ENCODE results near the gene CHST12. TPM values are rescaled to one million over a fixed set of nuclear protein-coding genes. Genes with fewer than 3 reads are reported as not detected.

The CHST12 gene
- total RNA-seq, 2 experiments from 2014 or later, result 3.9 to 43.4 TPM

DNA sequence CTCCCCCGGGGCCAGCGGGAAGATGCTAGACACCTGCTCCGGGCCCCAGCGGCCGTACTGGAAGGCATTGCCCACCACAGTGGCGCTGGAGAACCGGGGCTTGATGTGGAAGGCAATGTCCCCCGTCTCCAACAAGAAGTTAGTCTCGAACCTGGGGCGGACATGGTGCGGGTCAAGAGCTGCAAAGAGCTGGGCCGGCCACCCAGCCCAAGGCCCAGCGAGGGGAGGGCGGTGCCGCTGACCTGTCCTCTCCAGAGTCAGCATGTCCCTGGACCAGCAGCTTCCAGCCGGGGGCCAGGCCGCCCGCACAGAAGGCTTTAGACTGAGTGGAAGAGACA lies 72.2 kb downstream of the CHST12 start:
- H3K9me3 ChIP-seq (ENCODE audit: low read length), result no peaks in the 10 kb centered on the region
- H3K9me2 ChIP-seq (ENCODE audit: insufficient read depth, low read length), result no peaks in the 10 kb centered on the region
- no peak overlapping the region for H3K27ac ChIP-seq (ENCODE audit: low read depth, low read length, poor library complexity, severe bottlenecking)
- H3K4me2 ChIP-seq (ENCODE audit: low read length), result no peak overlapping the region
- intact Hi-C loops (cut with micrococcal nuclease; ENCODE audit: unreplicated experiment), result no loop called here
- no peak overlapping the region for H2AFZ ChIP-seq (ENCODE audit: low read length)
- no peaks in the 10 kb centered on the region; the same call in 1 of the 2 replicates for H4K20me1 ChIP-seq (ENCODE audit: insufficient read depth, low read length)
- no peak for DNase-seq (ENCODE audit: low spot score)
- BruUV-seq (replicated peaks), result no TSS peak
- ChIA-PET POLR2A (no interaction called here), CTCF (ENCODE audit: unreplicated experiment) (no interaction called here)
- H3K4me3 ChIP-seq (ENCODE audit: low read depth, low read length, poor library complexity, severe bottlenecking), result no peak overlapping the region
- TF ChIP-seq EZH2phosphoT487 (IDR thresholded peaks at IDR 0.05; ENCODE audit: borderline replicate concordance, low read depth, low read length), result no peak
- TF ChIP-seq, protein P1, sequence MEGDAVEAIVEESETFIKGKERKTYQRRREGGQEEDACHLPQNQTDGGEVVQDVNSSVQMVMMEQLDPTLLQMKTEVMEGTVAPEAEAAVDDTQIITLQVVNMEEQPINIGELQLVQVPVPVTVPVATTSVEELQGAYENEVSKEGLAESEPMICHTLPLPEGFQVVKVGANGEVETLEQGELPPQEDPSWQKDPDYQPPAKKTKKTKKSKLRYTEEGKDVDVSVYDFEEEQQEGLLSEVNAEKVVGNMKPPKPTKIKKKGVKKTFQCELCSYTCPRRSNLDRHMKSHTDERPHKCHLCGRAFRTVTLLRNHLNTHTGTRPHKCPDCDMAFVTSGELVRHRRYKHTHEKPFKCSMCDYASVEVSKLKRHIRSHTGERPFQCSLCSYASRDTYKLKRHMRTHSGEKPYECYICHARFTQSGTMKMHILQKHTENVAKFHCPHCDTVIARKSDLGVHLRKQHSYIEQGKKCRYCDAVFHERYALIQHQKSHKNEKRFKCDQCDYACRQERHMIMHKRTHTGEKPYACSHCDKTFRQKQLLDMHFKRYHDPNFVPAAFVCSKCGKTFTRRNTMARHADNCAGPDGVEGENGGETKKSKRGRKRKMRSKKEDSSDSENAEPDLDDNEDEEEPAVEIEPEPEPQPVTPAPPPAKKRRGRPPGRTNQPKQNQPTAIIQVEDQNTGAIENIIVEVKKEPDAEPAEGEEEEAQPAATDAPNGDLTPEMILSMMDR (conservative IDR thresholded peaks at IDR 0.05; ENCODE audit: low read length), result no peak
- no peaks in the 10 kb centered on the region for H3K79me2 ChIP-seq (ENCODE audit: insufficient read depth, low read depth, low read length)
- no peaks in the 10 kb centered on the region for H3K36me3 ChIP-seq (ENCODE audit: insufficient read depth, low read length)
- no peaks in the 10 kb centered on the region for H3K4me1 ChIP-seq (ENCODE audit: insufficient read depth, low read length, poor library complexity, severe bottlenecking)

DNA sequence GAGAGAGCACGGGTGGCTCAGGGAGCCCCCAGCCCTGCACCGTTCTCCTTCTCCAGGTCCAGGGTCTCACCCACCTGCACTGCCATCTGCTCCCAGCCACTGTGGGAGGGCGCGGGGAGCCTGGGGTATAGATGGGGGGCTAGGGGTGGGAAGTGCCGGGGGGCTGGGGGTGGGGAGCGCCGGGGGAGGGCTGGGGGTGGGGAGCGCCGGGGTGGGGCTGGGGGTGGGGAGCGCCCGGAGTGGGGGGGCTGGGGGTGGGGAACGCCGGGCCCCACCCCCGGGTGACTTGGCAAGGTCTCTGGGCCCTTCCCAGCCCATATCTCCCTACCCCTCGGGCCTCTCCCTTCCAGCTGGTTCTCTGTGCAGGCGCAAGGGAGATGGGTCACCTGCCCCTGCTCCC lies 72.9 kb downstream of the CHST12 start, which contains the start of gene GRIFIN:
GRIFIN (minus strand) TSS at position 101 of the 400 bp plus-strand sequence; CDS start at position 86, 15 bp downstream.
- Histone ChIP-seq H3K27ac (ENCODE audit: low read depth, low read length, poor library complexity, severe bottlenecking) (no peak within 1 kb of the TSS), H4K20me1 (ENCODE audit: insufficient read depth, low read length) (no peaks in the 10 kb centered on the region; the same call in 1 of the 2 replicates), H2AFZ (ENCODE audit: low read length) (no peak within 1 kb of the TSS), H3K9me3 (ENCODE audit: low read length) (no peaks in the 10 kb centered on the region), H3K4me1 (ENCODE audit: insufficient read depth, low read length, poor library complexity, severe bottlenecking) (no peaks in the 10 kb centered on the region), H3K9me2 (ENCODE audit: insufficient read depth, low read length) (no peaks in the 10 kb centered on the region), H3K4me3 (ENCODE audit: low read depth, low read length, poor library complexity, severe bottlenecking) (no peak within 1 kb of the TSS), H3K79me2 (ENCODE audit: insufficient read depth, low read depth, low read length) (no peaks in the 10 kb centered on the region), H3K4me2 (ENCODE audit: low read length) (no peak within 1 kb of the TSS), H3K36me3 (ENCODE audit: insufficient read depth, low read length) (no peaks in the 10 kb centered on the region)
- intact Hi-C loops (cut with micrococcal nuclease; ENCODE audit: unreplicated experiment), result no loop called here
- BruUV-seq (replicated peaks), result no TSS peak
- ChIA-PET CTCF (ENCODE audit: unreplicated experiment) (no interaction called here), POLR2A (no interaction called here)
- no peak for DNase-seq (ENCODE audit: low spot score)
- no peak for TF ChIP-seq EZH2phosphoT487 (IDR thresholded peaks at IDR 0.05; ENCODE audit: borderline replicate concordance, low read depth, low read length)
- TF ChIP-seq, protein P1 (conservative IDR thresholded peaks at IDR 0.05; ENCODE audit: low read length), result no peak

DNA sequence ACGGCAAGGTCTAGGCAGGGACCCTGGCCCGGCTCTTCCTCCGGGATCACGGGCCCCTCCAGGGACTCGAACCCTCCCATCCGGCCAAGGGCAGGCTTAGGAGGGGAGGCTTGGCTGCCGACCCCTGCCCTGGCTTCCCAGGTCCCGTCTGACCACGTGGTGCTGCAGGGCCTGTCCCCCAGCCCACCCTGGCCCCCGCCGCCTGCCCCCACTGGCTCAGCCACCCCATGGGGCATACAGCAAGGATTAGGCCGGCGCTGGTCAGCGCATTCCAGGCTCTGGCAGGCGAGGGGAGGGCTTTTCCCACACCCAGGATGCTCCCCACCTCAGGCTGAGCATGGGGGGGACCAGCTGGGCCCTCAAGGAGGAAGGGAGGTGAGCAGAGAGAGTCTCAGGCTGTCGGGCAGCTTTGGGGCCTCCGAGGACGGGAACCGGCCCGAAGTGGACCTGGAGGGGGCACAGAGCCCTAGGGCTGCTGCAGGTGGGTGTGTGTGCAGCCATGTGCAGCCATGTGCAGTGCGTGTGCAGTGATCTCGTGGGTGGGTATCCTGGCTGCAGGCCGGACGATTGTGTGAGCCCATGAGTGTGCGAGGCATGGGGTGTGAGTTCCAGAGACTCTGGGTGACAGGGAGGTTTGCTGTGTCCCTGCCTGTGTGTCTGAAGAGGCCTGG lies 73.5 kb downstream of the CHST12 start:
- DNase-seq (ENCODE audit: low spot score), result no peak
- no peak for TF ChIP-seq EZH2phosphoT487 (IDR thresholded peaks at IDR 0.05; ENCODE audit: borderline replicate concordance, low read depth, low read length)
- TF ChIP-seq, protein P1 (conservative IDR thresholded peaks at IDR 0.05; ENCODE audit: low read length), result no peak
- Histone ChIP-seq H3K4me2 (ENCODE audit: low read length) (no peak overlapping the region), H4K20me1 (ENCODE audit: insufficient read depth, low read length) (no peaks in the 10 kb centered on the region; the same call in 1 of the 2 replicates), H3K9me2 (ENCODE audit: insufficient read depth, low read length) (no peaks in the 10 kb centered on the region), H2AFZ (ENCODE audit: low read length) (no peak overlapping the region), H3K9me3 (ENCODE audit: low read length) (no peaks in the 10 kb centered on the region), H3K4me1 (ENCODE audit: insufficient read depth, low read length, poor library complexity, severe bottlenecking) (no peaks in the 10 kb centered on the region), H3K36me3 (ENCODE audit: insufficient read depth, low read length) (no peaks in the 10 kb centered on the region), H3K27ac (ENCODE audit: low read depth, low read length, poor library complexity, severe bottlenecking) (no peak overlapping the region), H3K4me3 (ENCODE audit: low read depth, low read length, poor library complexity, severe bottlenecking) (no peak overlapping the region), H3K79me2 (ENCODE audit: insufficient read depth, low read depth, low read length) (no peaks in the 10 kb centered on the region)
- ChIA-PET POLR2A (no interaction called here), CTCF (ENCODE audit: unreplicated experiment) (no interaction called here)
- BruUV-seq (replicated peaks), result no TSS peak
- intact Hi-C loops (cut with micrococcal nuclease; ENCODE audit: unreplicated experiment), result no loop called here
